Esophagus muscularis mucosa (tissue), 4 donors: ENCODE measurements around the gene ELFN2. TPM values are rescaled to one million over a fixed set of nuclear protein-coding genes. Genes with fewer than 3 reads are reported as not detected.

Source experiments
- DNase-seq: peaks from one replicate; pipeline ENCODE4 v3.0.0-alpha.2; 2017; ENCODE audit errors: extremely low spot score
- H3K27ac ChIP-seq, 4 donors: fragments of 200-600 bp; sonication (generic); replicated peaks in 1 of 4; 1 replicate in 3 of 4; 2 replicates in 1 of 4; pipeline ENCODE4 v1.5.1; 2016 to 2019; ENCODE audit warnings: mild to moderate bottlenecking in 1 of 4
- H3K27me3 ChIP-seq, 4 donors: fragments of 200-600 bp; sonication (generic); one replicate each; pipeline versions ENCODE4 v1.5.1 to v1.6.0; 2016 to 2019
- H3K36me3 ChIP-seq, 4 donors: fragments of 200-600 bp; sonication (generic); one replicate each; pipeline ENCODE4 v1.5.1; 2016 to 2019
- H3K4me1 ChIP-seq, 4 donors: fragments of 200-600 bp; sonication (generic); one replicate each; pipeline ENCODE4 v1.5.1; 2016 to 2019
- H3K4me3 ChIP-seq, 4 donors: fragments of 200-600 bp; sonication (generic); 1 replicate in 2 of 4; 2 replicates in 2 of 4; pipeline ENCODE4 v1.5.1; 2016 to 2019; ENCODE audit warnings: mild to moderate bottlenecking in 4 of 4, moderate library complexity in 1 of 4
- H3K9me3 ChIP-seq, 4 donors: fragments of 200-600 bp; sonication (generic); 1 replicate in 3 of 4; 2 replicates in 1 of 4; pipeline ENCODE4 v1.5.1; 2016 to 2019
- CTCF ChIP-seq, 3 experiments: fragments of 200-600 bp in 2 of 3; fragments of 450-650 bp in 1 of 3; sonication (generic) in 2 of 3; IDR thresholded peaks; one replicate each; pipeline ENCODE4 v1.5.1; 2017 to 2019; ENCODE audit warnings: antibody characterized with exemption in 3 of 3, mild to moderate bottlenecking in 2 of 3, moderate library complexity in 1 of 3
- EP300 ChIP-seq: sonication (generic); formaldehyde crosslinking; IDR thresholded peaks from one replicate; pipeline ENCODE4 v1.6.1; 2017; ENCODE audit warnings: antibody characterized with exemption
- POLR2A ChIP-seq: fragments of 450-650 bp; IDR thresholded peaks from one replicate; pipeline ENCODE4 v1.6.1; 2017; ENCODE audit warnings: antibody characterized with exemption, moderate library complexity, mild to moderate bottlenecking, low read depth
- POLR2AphosphoS5 ChIP-seq, 2 donors: sonication (generic); formaldehyde crosslinking; IDR thresholded peaks; one replicate each; pipeline ENCODE4 v1.6.1; 2017; ENCODE audit warnings: antibody characterized with exemption in 2 of 2
- WGBS: methylation state at CpG from one replicate; pipeline ENCODE4 v1.1.5; 2018; 5-methylcytosine and 5-hydroxymethylcytosine counted together
- intact Hi-C: fragments of 100-400 bp; cut with DNase I; formaldehyde crosslinking; loops from one replicate; pipeline ENCODE4 v1.15.1; 2023
- total RNA-seq, 4 donors: library from RNA; depleted of rRNA; stranded (reverse); fragments of >200 nt; gene quantifications; one replicate each; pipeline versions ENCODE4 v1.1.0 to v1.2.1, GENCODE V29; 2016

Gene ELFN2
- total RNA-seq, 4 donors from 2014 or later = 0.17 TPM; not detected in 2

- Histone ChIP-seq H3K4me3 (no peak overlapping the region), H3K27ac (no peak overlapping the region), H3K27me3 (peaks cover 0 to 53% (median 0%) of the 10 kb centered on the region in 4 donors), H3K9me3 (no peaks in the 10 kb centered on the region), H3K4me1 (no peaks in the 10 kb centered on the region), H3K36me3 (no peaks in the 10 kb centered on the region)
- intact Hi-C loops = no loop called here
- no peak for DNase-seq
- TF ChIP-seq EP300 = no peak
- TF ChIP-seq POLR2AphosphoS5 (IDR thresholded peaks at IDR 0.05) = no peak
- TF ChIP-seq CTCF (IDR thresholded peaks at IDR 0.05) = no peak
- no peak for TF ChIP-seq POLR2A
- 76% methylated on average over 8 of the region's 8 CpGs for WGBS
These were observed 70.4 kb downstream of the ELFN2 start for GRCh38 chr22:37356922-37357321.

DNA sequence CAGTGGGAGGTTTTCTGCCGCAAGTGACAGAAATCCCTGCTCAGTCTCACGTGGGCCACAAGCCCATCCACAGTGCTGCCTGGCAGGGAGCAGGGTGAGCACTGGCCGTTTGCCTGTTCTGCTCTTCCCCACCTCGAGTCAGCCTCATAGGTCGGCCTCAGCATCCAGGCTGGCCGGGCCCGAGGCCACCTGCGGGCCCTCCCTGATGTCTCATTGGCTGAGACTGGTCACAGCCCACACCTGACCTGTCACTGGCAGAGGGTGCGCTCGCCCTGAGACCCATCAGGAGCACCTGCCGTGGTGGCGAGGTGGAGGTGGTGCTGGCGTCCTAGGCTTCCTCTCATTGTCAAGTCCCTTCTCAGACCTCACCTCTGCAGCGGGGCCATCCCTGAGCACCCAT, 72.1 kb downstream of the ELFN2 start:
- no peaks in the 10 kb centered on the region for H3K36me3 ChIP-seq
- 87% methylated on average over 9 of the region's 14 CpGs for WGBS
- no peaks in the 10 kb centered on the region for H3K4me1 ChIP-seq
- intact Hi-C loops = no loop called here
- DNase-seq = no peak
- peaks cover 0 to 55% (median 0%) of the 10 kb centered on the region in 4 donors for H3K27me3 ChIP-seq
- H3K4me3 ChIP-seq = no peak overlapping the region
- H3K27ac ChIP-seq = no peak overlapping the region
- no peaks in the 10 kb centered on the region for H3K9me3 ChIP-seq
- TF ChIP-seq POLR2A (no peak), EP300 (no peak), CTCF (IDR thresholded peaks at IDR 0.05) (no peak), POLR2AphosphoS5 (IDR thresholded peaks at IDR 0.05) (no peak)

DNA sequence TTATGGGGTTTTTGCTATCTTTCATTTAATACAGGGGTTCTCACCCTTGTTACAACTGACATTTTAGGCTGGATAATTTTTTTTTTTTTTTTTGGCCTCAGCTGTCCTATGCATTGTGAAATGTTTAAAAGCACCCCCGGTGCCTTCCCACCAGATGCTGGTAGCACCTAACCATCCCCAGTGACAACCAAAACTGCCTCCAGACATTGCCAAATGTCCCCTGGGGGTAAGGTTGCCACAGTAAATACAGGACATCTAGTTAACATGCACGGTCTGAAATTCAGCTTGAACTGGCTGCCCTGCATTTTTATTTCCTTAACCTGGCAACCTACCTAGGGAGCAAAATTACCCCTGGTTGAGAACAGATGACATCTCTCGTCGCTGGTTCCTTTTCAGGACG, 72.6 kb downstream of the ELFN2 start:
- H3K27me3 ChIP-seq = peaks cover 0 to 55% (median 0%) of the 10 kb centered on the region in 4 donors
- 88% methylated on average over 5 of the region's 5 CpGs for WGBS
- no peaks in the 10 kb centered on the region for H3K36me3 ChIP-seq
- TF ChIP-seq CTCF (IDR thresholded peaks at IDR 0.05) (no peak), EP300 (no peak), POLR2A (no peak), POLR2AphosphoS5 (IDR thresholded peaks at IDR 0.05) (no peak)
- intact Hi-C loops = no loop called here
- no peak overlapping the region for H3K4me3 ChIP-seq
- no peaks in the 10 kb centered on the region for H3K9me3 ChIP-seq
- H3K4me1 ChIP-seq = no peaks in the 10 kb centered on the region
- DNase-seq = no peak
- no peak overlapping the region for H3K27ac ChIP-seq

DNA sequence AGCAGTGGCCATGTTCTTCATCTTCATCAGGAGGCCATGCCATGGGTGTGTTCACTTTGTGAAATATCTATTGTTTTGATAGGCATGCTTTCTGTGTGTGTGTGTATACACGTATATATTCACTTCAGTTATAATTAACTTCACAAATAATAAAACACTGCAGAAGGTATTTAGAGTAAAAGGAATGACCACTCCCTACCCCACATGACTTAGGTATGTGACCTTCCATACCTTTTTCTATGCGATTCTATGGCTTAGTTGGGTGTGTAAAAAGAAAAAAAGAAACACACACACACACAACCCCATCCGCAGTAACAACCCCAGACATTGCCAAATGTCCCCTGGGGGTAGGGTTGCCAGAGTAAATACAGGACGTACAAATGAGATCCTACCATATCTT, 73.0 kb downstream of the ELFN2 start:
- DNase-seq = no peak
- intact Hi-C loops = no loop called here
- Histone ChIP-seq H3K27ac (no peak overlapping the region), H3K9me3 (no peaks in the 10 kb centered on the region), H3K36me3 (no peaks in the 10 kb centered on the region), H3K4me3 (no peak overlapping the region), H3K27me3 (peaks cover 0 to 52% (median 0%) of the 10 kb centered on the region in 4 donors), H3K4me1 (no peaks in the 10 kb centered on the region)
- WGBS = 80% methylated on average over 4 of the region's 4 CpGs
- no peak for TF ChIP-seq POLR2AphosphoS5 (IDR thresholded peaks at IDR 0.05)
- no peak for TF ChIP-seq CTCF (IDR thresholded peaks at IDR 0.05)
- no peak for TF ChIP-seq POLR2A
- no peak for TF ChIP-seq EP300

DNA sequence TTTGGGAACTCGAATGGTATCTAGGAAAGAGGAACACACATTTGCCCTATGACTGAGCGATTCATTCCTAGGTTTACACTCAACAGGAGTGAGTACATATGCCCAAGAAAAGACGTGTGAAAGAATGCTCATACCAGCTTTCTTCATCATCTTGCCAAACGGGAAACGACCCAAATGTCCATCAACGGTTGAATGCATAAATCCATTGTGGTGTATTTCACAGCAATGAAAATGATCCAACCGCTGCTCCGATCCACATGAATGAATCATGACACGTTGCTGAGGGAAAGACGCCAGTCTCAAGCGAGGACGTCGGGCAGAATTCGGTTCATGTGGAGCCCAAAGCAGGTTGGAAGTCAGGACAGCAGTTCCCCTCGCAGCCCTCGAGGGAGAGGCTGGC, 73.4 kb downstream of the ELFN2 start:
- H3K4me3 ChIP-seq = no peak overlapping the region
- H3K4me1 ChIP-seq = no peaks in the 10 kb centered on the region
- TF ChIP-seq POLR2A (no peak), CTCF (IDR thresholded peaks at IDR 0.05) (no peak), POLR2AphosphoS5 (IDR thresholded peaks at IDR 0.05) (no peak), EP300 (no peak)
- no peak for DNase-seq
- intact Hi-C loops = no loop called here
- H3K9me3 ChIP-seq = no peaks in the 10 kb centered on the region
- H3K36me3 ChIP-seq = no peaks in the 10 kb centered on the region
- peaks cover 0 to 48% (median 0%) of the 10 kb centered on the region in 4 donors for H3K27me3 ChIP-seq
- WGBS = 75% methylated on average over 16 of the region's 16 CpGs
- no peak overlapping the region for H3K27ac ChIP-seq
